Measurements from ENCODE around the gene TRPM3.
A peak's percentile ranks its signal among the peaks of the same experiment; 100 is the strongest.

GRCh38 chr9:70639853-70640814 lies 481.3 kb downstream of the TRPM3 start:
- TF ChIP-seq CTCF (conservative IDR thresholded peaks at IDR 0.05): peak; percentile 82
- TF ChIP-seq ZFX (IDR thresholded peaks at IDR 0.05): no peak

Data from C4-2B (cell line).